CD4-positive, alpha-beta T cell treated with Interleukin-2 at 100 ng/mL for 4 hours (primary cell): ENCODE measurements around the gene CPEB1.
"Not testable (repeated sequence)": the region's sequence is repeated elsewhere in the genome, so short reads cannot be mapped to it uniquely, and the experiment has no call there.

ENCODE experiments used
- DNase-seq: peaks from one replicate; pipeline ENCODE4 v3.0.0-alpha.2; 2020; ENCODE audit warnings: low spot score

CPEB1 gene

DNA sequence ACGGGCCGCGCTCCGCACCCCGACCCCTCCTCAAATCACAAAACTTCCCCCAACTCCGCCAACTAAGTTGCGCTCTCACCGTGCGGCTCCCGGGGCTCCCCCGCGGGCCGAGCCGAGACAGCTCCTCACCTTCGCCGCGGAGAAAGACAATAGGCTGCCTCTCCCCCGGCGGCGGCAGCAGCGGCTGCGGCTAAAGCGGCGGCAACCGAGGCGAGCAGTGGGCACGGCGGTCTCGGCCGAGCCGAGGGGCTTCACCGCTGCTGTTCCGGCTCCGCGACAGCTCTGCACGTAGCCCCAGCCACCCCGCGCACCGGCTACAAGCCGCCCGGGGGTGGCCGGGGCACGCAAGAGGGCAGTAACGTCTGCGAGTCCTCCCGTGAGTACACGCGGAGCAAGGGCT is 133.6 kb downstream of the CPEB1 start:
- not testable (repeated sequence) for DNase-seq

- DNase-seq: not testable (repeated sequence)
Observed at GRCh38 chr15:82507693-82508092, 139.5 kb downstream of the CPEB1 start.

DNA sequence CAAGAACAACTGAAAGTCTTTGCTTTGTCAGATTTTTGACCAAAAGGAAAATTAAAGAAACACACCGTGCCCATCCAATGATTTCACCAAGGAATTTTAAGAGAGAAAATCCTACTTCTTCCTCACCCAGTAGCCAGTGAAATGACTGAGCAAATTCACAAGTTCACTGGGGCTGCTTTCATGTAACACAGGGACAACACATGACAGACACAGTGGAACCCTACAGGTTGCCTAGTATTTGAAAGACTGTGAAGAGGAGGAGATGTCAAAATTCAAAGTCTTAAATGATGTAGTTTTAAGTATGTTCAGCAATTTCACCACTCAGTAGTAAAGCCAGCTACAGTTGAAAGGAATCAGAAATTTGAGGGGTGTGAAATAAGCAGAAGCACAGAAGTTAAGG is 140.1 kb downstream of the CPEB1 start:
- not testable (repeated sequence) for DNase-seq

GRCh38 chr15:82505842-82506241 is 141.3 kb downstream of the CPEB1 start:
- DNase-seq: not testable (repeated sequence)

GRCh38 chr15:82504074-82504473 is 143.1 kb downstream of the CPEB1 start:
- not testable (repeated sequence) for DNase-seq

GRCh38 chr15:82502700-82503339 is 144.3 kb downstream of the CPEB1 start:
- DNase-seq: peak; percentile 47

DNA sequence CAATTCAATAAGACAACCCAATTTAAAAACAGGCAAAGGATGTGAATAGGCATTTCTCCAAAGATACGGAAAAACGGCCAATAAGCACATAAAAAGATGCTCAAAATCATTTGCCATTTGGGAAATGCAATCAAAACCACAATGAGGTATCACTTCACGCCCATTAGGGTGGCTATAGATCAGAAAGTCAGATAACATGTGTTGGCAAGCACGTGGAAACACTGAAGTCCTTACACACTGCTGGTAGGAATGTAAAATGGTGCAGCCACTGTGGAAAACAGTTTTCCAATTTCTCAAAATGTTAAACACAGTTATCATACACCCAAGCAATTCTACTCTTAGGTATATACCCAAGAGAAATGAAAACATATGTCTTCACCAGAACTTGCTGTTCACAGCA is 146.4 kb downstream of the CPEB1 start:
- DNase-seq: not testable (repeated sequence)

GRCh38 chr15:82497978-82498377 is 149.2 kb downstream of the CPEB1 start:
- not testable (repeated sequence) for DNase-seq
